SU-DHL-6 (cell line): ENCODE data around the gene C1orf50.

Experiments used
- H2AFZ ChIP-seq: fragments of 200-600 bp; sonication (generic); 2 replicates; pipeline ENCODE4 v1.6.1; 2014; ENCODE audit warnings: low read depth, mild to moderate bottlenecking, moderate library complexity, mixed read lengths, antibody characterized with exemption, low read length; ENCODE audit not compliant: severe bottlenecking
- H3F3A ChIP-seq: fragments of 200-600 bp; shearing (Covaris generic); 2 replicates; pipeline ENCODE4 v1.6.0; 2016; ENCODE audit warnings: antibody characterized with exemption, mild to moderate bottlenecking; ENCODE audit not compliant: insufficient read depth
- H3K27ac ChIP-seq: fragments of 200-600 bp; sonication (generic); 2 replicates; pipeline ENCODE4 v1.5.1; 2016; ENCODE audit warnings: low read depth, mild to moderate bottlenecking, low read length, moderate library complexity, mixed read lengths
- H3K27me3 ChIP-seq: fragments of 200-600 bp; sonication (generic), shearing (Covaris generic); 2 replicates; pipeline ENCODE4 v1.6.0; 2014; ENCODE audit warnings: mild to moderate bottlenecking, low read length
- H3K36me3 ChIP-seq: fragments of 200-600 bp; sonication (generic); 2 replicates; pipeline ENCODE4 v1.6.1; 2014; ENCODE audit warnings: mild to moderate bottlenecking, low read length, mixed read lengths
- H3K4me2 ChIP-seq: fragments of 300-600, 200-600 bp; shearing (Covaris generic), sonication (generic); 2 replicates; pipeline ENCODE4 v1.6.0; 2014; ENCODE audit warnings: low read length, low read depth, mild to moderate bottlenecking; ENCODE audit not compliant: poor library complexity, severe bottlenecking
- H3K4me3 ChIP-seq: fragments of 200-600 bp; sonication (generic); 2 replicates; pipeline ENCODE4 v1.5.1; 2014; ENCODE audit warnings: antibody characterized with exemption, low read length, mild to moderate bottlenecking, mixed read lengths; ENCODE audit not compliant: insufficient read depth, poor library complexity, severe bottlenecking
- H3K79me2 ChIP-seq: fragments of 200-600 bp; sonication (generic); 2 replicates; pipeline ENCODE4 v1.6.1; 2014; ENCODE audit warnings: mild to moderate bottlenecking, low read length, moderate library complexity; ENCODE audit not compliant: insufficient read depth
- H3K9ac ChIP-seq: fragments of 200-600 bp; sonication (generic); 2 replicates; pipeline ENCODE4 v1.7.0; 2014; ENCODE audit warnings: mild to moderate bottlenecking, low read length
- H3K9me2 ChIP-seq: fragments of 200-600 bp; sonication (generic); replicated peaks from 2 replicates; pipeline ENCODE4 v1.6.1; 2014; ENCODE audit warnings: low read length; ENCODE audit not compliant: insufficient read depth
- H3K9me3 ChIP-seq: fragments of 200-600 bp; sonication (generic); 2 replicates; pipeline ENCODE4 v1.6.1; 2014; ENCODE audit warnings: low read length, mixed read lengths; ENCODE audit not compliant: insufficient read depth
- H4K20me1 ChIP-seq: fragments of 200-600 bp; sonication (generic); 2 replicates; pipeline ENCODE4 v1.6.1; 2014; ENCODE audit warnings: low read depth, mild to moderate bottlenecking, antibody characterized with exemption, low read length, moderate library complexity, mixed read lengths
- EZH2phosphoT487 ChIP-seq: fragments of 200-600 bp; sonication (generic), shearing (Covaris generic); conservative IDR thresholded peaks from 2 replicates; pipeline ENCODE4 v1.6.1; 2018; ENCODE audit warnings: mild to moderate bottlenecking, antibody characterized with exemption, low read length, moderate library complexity, mixed read lengths
- TF ChIP-seq, protein P1 (sequence below): fragments of 200-600 bp; sonication (generic); IDR thresholded peaks from one replicate; pipeline ENCODE4 v1.5.1; 2017; ENCODE audit warnings: antibody characterized with exemption, mild to moderate bottlenecking, low read length, moderate library complexity; ENCODE audit not compliant: insufficient read depth, poor library complexity, severe bottlenecking

C1orf50 gene

DNA sequence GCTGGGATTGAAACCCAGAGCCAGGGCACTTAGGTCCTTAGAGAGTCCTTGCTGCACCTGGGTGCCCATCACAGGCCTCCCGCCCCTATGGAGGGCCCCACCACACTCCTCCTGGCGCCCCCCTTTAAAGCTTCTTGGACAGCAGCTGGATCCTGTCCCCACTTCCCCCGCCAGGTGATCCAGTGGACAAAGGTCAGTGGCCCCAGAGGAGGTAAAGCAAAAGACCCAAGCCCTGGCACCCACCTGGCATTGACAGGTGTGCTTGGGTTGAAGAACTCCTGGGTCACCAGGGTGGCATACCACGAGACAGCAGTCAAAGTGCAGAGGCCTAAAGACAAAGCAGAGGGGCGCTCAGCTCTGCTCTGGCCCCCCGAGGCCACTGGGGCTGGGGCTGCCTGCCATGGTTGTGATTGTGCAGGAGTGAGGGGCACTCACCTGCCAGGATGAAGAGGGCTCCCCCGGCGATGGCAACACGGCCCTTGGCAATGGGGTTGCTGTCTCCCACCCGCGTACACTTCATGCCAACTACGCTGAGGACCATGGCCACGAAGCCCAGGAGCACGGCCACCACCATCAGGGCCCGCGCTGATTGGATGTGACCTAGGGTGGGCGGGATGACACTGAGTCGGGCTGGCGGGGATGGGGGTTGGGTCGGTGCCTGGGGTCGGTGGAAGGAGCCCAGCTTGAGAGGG lies 28.9 kb upstream of the C1orf50 start:
- no peak overlapping the region for H3K27ac ChIP-seq
- no peaks in the 10 kb centered on the region for H3F3A ChIP-seq
- no peak overlapping the region for H2AFZ ChIP-seq
- H3K9me2 ChIP-seq = no peaks in the 10 kb centered on the region
- no peaks in the 10 kb centered on the region for H3K27me3 ChIP-seq
- H4K20me1 ChIP-seq = no peaks in the 10 kb centered on the region
- no peaks in the 10 kb centered on the region for H3K79me2 ChIP-seq
- H3K9ac ChIP-seq = no peak overlapping the region
- no peak overlapping the region for H3K4me3 ChIP-seq
- no peak overlapping the region for H3K4me2 ChIP-seq
- TF ChIP-seq, protein P1, sequence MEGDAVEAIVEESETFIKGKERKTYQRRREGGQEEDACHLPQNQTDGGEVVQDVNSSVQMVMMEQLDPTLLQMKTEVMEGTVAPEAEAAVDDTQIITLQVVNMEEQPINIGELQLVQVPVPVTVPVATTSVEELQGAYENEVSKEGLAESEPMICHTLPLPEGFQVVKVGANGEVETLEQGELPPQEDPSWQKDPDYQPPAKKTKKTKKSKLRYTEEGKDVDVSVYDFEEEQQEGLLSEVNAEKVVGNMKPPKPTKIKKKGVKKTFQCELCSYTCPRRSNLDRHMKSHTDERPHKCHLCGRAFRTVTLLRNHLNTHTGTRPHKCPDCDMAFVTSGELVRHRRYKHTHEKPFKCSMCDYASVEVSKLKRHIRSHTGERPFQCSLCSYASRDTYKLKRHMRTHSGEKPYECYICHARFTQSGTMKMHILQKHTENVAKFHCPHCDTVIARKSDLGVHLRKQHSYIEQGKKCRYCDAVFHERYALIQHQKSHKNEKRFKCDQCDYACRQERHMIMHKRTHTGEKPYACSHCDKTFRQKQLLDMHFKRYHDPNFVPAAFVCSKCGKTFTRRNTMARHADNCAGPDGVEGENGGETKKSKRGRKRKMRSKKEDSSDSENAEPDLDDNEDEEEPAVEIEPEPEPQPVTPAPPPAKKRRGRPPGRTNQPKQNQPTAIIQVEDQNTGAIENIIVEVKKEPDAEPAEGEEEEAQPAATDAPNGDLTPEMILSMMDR = no peak
- no peak for TF ChIP-seq EZH2phosphoT487
- H3K9me3 ChIP-seq = no peaks in the 10 kb centered on the region
- H3K36me3 ChIP-seq = no peaks in the 10 kb centered on the region

DNA sequence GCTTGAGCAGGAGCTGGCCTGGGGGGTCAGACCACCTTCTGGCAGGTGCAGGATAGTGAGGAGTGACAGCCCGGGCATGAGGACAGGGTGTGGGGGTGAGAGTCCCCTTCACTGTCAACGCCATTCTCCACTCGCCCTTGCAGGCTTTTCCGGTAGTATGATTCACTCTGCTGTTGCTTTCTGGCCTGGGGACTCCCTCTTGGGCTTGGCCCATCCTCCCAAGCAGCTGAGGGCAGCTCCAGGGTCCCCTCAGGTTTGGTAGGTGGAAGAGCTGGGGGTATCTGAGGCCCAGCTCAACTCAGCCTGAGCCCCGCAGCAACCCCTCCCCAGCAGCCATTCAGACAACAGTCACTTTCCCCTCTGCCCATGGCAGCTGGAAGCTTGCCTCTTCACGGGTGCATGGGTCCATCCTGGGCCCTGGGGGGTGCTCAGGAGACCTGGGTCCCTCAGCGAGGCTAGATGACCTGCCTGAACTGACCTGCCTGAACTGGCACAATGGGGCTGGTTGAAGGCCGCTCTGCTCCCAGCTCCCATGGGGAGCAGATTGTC lies 28.3 kb upstream of the C1orf50 start:
- H3K4me3 ChIP-seq = no peak overlapping the region
- no peak overlapping the region for H3K27ac ChIP-seq
- no peak overlapping the region for H3K4me2 ChIP-seq
- no peaks in the 10 kb centered on the region for H3K79me2 ChIP-seq
- no peak overlapping the region for H3K9ac ChIP-seq
- H4K20me1 ChIP-seq = no peaks in the 10 kb centered on the region
- H3K9me3 ChIP-seq = no peaks in the 10 kb centered on the region
- TF ChIP-seq, protein P1 = no peak
- no peak for TF ChIP-seq EZH2phosphoT487
- H3K27me3 ChIP-seq = no peaks in the 10 kb centered on the region
- no peak overlapping the region for H2AFZ ChIP-seq
- H3K9me2 ChIP-seq = no peaks in the 10 kb centered on the region
- H3F3A ChIP-seq = no peaks in the 10 kb centered on the region
- H3K36me3 ChIP-seq = no peaks in the 10 kb centered on the region

DNA sequence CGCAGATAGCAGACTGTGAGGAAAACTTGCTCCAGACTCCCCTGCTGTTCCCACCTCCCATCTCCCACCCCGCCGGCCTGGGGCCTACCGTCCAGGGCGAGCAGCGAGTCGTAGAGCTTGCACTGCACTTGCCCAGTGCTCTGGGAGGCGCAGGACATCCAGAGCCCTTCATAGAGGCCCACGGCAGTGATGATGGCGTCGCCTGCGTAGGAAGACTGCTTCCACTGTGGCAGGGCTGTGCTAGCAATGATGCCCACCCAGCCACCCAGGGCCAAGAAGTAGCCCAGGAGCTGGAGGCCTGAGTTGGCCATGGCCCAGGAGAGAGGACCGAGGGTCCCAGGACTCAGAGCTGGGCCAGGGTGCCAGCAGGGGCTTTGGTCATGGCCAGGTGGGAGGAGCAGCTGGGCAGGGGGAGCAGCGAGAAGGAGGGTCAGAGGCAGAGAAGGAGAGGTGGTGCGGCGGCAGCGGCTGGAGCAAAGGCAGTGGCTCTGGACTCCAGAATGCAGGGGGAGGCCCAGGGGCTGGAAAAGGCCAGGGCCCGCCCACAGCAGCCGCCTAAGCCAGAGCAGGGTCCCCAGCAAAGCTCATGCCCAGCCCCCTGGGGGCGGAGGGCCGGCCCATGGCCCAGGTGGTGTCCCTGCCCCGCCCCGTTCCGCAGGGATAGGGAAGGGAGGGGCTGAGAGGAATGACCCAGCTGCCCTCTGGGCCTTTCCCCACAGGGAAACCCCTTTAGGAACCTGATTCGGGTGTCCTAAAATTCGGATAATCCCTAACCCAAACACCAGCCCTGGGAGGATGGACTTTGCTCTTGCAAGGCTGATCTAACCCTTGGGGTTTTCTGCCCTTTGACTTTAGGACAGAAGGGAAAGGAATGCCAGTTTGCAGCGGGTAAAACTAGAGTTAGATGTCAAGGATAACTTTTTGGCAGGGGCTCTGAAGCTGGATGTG lies 27.0 kb upstream of the C1orf50 start, which contains the start of gene CLDN19:
CLDN19 (minus strand) TSS at position 484 of the 948 bp plus-strand sequence; CDS start at position 311, 173 bp downstream.
- Histone ChIP-seq H3K4me3 (no peak within 1 kb of the TSS), H3K9ac (no peak within 1 kb of the TSS), H3K27ac (no peak within 1 kb of the TSS), H3K27me3 (no peaks in the 10 kb centered on the region), H2AFZ (no peak within 1 kb of the TSS), H3K9me3 (no peaks in the 10 kb centered on the region), H3K36me3 (no peaks in the 10 kb centered on the region), H3F3A (no peaks in the 10 kb centered on the region), H3K9me2 (no peaks in the 10 kb centered on the region), H4K20me1 (no peaks in the 10 kb centered on the region), H3K4me2 (no peak within 1 kb of the TSS), H3K79me2 (no peaks in the 10 kb centered on the region)
- TF ChIP-seq EZH2phosphoT487 = no peak
- TF ChIP-seq, protein P1 = no peak
